HFF-Myc (cell line): ENCODE measurements around the gene RPS26.
"Not testable (repeated sequence)": the region's sequence is repeated elsewhere in the genome, so short reads cannot be mapped to it uniquely, and the experiment has no call there.

Experiments used
- DNase-seq: peaks from one replicate; pipeline ENCODE4 v3.0.0-alpha.2; 2011; ENCODE audit warnings: low read depth; ENCODE audit errors: extremely low read depth
- H3K4me3 ChIP-seq: replicated peaks from 2 replicates; pipeline ENCODE4 v1.5.1; 2011; ENCODE audit warnings: low read depth, mild to moderate bottlenecking, control low read depth, low read length
- CTCF ChIP-seq: IDR thresholded peaks from 2 replicates; pipeline ENCODE4 v1.5.1; 2012; ENCODE audit warnings: mild to moderate bottlenecking, low read depth, low read length, control low read depth; ENCODE audit errors: missing control alignments

Gene RPS26

GRCh38 chr12:56041552-56042429 is at the start of gene RPS26:
Gene RPS26, plus strand, starts transcription at chr12:56041918. Its CDS starts 249 bp downstream, at chr12:56042167.
- peak; percentile 39 for TF ChIP-seq CTCF
- peak within 1 kb of the TSS; percentile 95 for H3K4me3 ChIP-seq
- DNase-seq: peak; percentile 100

- TF ChIP-seq CTCF: no peak
- H3K4me3 ChIP-seq: no peak overlapping the region
- no peak for DNase-seq
Observed at GRCh38 chr12:55993230-55993853, 48.4 kb upstream of the RPS26 start.

GRCh38 chr12:55995366-55995765 is 46.4 kb upstream of the RPS26 start:
- H3K4me3 ChIP-seq: no peak overlapping the region
- no peak for TF ChIP-seq CTCF
- no peak for DNase-seq

- TF ChIP-seq CTCF: peak; percentile 82
- H3K4me3 ChIP-seq: peak overlapping the region; percentile 81
- peak; percentile 40 for DNase-seq
Observed at GRCh38 chr12:55996201-55996714, 45.5 kb upstream of the RPS26 start.

- no peak for TF ChIP-seq CTCF
- peak within 1 kb of the TSS; percentile 81 for H3K4me3 ChIP-seq
- peak; percentile 91 for DNase-seq
Observed at GRCh38 chr12:55996715-55997534, 44.8 kb upstream of the RPS26 start, which contains the start of gene SUOX. Gene SUOX, plus strand, starts transcription at chr12:55997276. Its CDS starts 4,946 bp downstream, at chr12:56002222.

- peak overlapping the region; percentile 81 for H3K4me3 ChIP-seq
- DNase-seq: no peak
- no peak for TF ChIP-seq CTCF
Observed at GRCh38 chr12:55997535-55997859, 44.2 kb upstream of the RPS26 start.

GRCh38 chr12:55999522-55999921 is 42.2 kb upstream of the RPS26 start:
- DNase-seq, H3K4me3 ChIP-seq: not testable (repeated sequence)

- not testable (repeated sequence) for DNase-seq, H3K4me3 ChIP-seq
Observed at GRCh38 chr12:55999999-56000540, 41.6 kb upstream of the RPS26 start.
